ENCODE measurements around the gene BUB1B.

BUB1B gene

GRCh38 chr15:40229316-40229715 lies 68.4 kb downstream of the BUB1B start:
- TF ChIP-seq, protein P1, sequence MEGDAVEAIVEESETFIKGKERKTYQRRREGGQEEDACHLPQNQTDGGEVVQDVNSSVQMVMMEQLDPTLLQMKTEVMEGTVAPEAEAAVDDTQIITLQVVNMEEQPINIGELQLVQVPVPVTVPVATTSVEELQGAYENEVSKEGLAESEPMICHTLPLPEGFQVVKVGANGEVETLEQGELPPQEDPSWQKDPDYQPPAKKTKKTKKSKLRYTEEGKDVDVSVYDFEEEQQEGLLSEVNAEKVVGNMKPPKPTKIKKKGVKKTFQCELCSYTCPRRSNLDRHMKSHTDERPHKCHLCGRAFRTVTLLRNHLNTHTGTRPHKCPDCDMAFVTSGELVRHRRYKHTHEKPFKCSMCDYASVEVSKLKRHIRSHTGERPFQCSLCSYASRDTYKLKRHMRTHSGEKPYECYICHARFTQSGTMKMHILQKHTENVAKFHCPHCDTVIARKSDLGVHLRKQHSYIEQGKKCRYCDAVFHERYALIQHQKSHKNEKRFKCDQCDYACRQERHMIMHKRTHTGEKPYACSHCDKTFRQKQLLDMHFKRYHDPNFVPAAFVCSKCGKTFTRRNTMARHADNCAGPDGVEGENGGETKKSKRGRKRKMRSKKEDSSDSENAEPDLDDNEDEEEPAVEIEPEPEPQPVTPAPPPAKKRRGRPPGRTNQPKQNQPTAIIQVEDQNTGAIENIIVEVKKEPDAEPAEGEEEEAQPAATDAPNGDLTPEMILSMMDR (IDR thresholded peaks at IDR 0.05; ENCODE audit: borderline replicate concordance, control extremely low read depth, extremely low read depth, insufficient read depth, missing control alignments) = no peak
- no peak for DNase-seq (ENCODE audit: low spot score)
- in situ Hi-C loops (cut with MboI; ENCODE audit: low sequenced_read_pairs, unreplicated experiment) = no loop called here

DNA sequence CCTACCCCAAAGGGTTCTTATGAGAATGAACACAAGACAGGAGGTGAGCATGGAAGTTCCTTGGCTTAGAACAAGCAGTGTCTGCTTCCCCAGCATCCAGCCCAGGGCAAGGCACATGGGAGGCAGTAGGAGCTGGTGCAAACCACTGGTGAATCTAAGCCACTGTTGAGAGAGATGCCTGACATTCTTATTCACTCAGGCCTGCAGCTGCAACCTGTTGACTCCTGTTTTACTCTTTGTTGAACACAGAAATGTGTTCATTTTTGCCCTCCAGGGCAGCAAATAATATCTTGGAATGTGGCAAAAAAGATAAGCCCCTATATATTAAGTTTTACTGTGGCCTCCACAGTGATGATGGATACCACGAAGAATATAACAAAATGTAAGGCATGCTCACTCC lies 69.1 kb downstream of the BUB1B start:
- no peak for DNase-seq (ENCODE audit: low spot score)
- in situ Hi-C loops (cut with MboI; ENCODE audit: low sequenced_read_pairs, unreplicated experiment) = no loop called here
- TF ChIP-seq, protein P1 (IDR thresholded peaks at IDR 0.05; ENCODE audit: borderline replicate concordance, control extremely low read depth, extremely low read depth, insufficient read depth, missing control alignments) = no peak

GRCh38 chr15:40232625-40233070 lies 71.8 kb downstream of the BUB1B start:
- TF ChIP-seq, protein P1 (IDR thresholded peaks at IDR 0.05; ENCODE audit: borderline replicate concordance, control extremely low read depth, extremely low read depth, insufficient read depth, missing control alignments) = no peak
- no peak for DNase-seq (ENCODE audit: low spot score)
- in situ Hi-C loops (cut with MboI; ENCODE audit: low sequenced_read_pairs, unreplicated experiment) = no loop called here

- TF ChIP-seq, protein P1 (IDR thresholded peaks at IDR 0.05; ENCODE audit: borderline replicate concordance, control extremely low read depth, extremely low read depth, insufficient read depth, missing control alignments) = no peak
- no peak for DNase-seq (ENCODE audit: low spot score)
- in situ Hi-C loops (cut with MboI; ENCODE audit: low sequenced_read_pairs, unreplicated experiment) = no loop called here
Observed at GRCh38 chr15:40233727-40234577, 73.1 kb downstream of the BUB1B start.

DNA sequence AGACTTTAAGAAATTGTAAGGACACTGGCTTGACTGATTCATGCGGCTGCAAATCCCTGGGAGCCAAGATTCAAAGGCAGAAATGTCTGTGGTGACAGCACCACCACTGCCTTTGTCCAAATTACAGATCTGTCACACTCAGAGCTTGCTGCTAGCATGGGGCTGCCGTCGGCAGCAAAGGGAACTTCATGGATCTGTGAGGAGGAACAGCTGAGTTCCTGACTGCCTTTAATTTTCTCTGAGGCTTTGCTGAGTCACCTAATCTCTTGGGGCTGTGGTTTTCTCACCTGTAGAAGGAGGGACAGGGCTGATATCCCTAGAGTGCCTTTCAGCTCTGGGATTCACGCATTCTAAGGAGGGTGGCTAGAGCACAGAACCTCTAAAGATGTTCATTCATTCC lies 73.9 kb downstream of the BUB1B start:
- no peak for DNase-seq (ENCODE audit: low spot score)
- TF ChIP-seq, protein P1 (IDR thresholded peaks at IDR 0.05; ENCODE audit: borderline replicate concordance, control extremely low read depth, extremely low read depth, insufficient read depth, missing control alignments) = no peak
- in situ Hi-C loops (cut with MboI; ENCODE audit: low sequenced_read_pairs, unreplicated experiment) = no loop called here

DNA sequence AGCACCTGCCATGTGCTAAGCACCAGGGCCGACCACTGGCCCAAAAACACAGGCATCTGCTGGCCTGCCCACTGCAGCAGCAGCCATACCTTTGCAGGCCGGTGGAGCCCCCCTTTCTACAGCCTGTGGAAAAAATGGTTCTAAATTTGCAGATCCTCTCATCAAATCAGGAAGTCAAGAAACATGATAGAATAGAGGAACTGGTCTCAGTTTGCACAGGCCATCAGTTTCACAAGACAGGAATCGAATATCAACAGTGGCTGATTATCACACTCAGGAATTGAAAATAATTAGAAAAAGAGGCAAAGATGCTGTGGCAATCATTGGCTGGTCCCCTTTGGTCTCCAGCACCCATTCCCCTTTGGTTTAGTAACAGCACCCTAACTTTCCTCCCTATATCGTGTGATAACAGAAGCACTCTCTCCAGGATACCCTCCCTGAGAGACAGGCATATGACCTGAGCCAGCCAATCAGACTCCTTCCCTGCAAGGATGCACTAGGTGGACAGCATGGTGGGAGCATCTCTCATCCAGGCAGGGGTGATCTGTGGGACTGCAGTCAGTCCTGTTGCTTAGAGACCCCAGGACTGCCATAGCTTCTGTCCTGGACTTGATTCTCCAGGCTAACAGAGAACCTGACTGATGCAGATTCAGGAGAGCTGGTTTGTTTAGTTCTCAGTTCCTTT lies 74.5 kb downstream of the BUB1B start:
- DNase-seq (ENCODE audit: low spot score) = no peak
- in situ Hi-C loops (cut with MboI; ENCODE audit: low sequenced_read_pairs, unreplicated experiment) = no loop called here
- TF ChIP-seq, protein P1 (IDR thresholded peaks at IDR 0.05; ENCODE audit: borderline replicate concordance, control extremely low read depth, extremely low read depth, insufficient read depth, missing control alignments) = no peak
